SK-N-SH treated with all-trans-retinoic acid at 6 μM for 48 hours (cell line): ENCODE results near the gene OR1L6.

Source experiments
- ATAC-seq: fragments of 200-7000 bp; cut with Tn5 transposase; 3 replicates; pipeline ENCODE4 v1.9.1; 2020; ENCODE audit warnings: mild to moderate bottlenecking, moderate library complexity
- ARNTL ChIP-seq: fragments of 450-650 bp; formaldehyde crosslinking; IDR thresholded peaks from 2 replicates; pipeline ENCODE4 v1.5.0; 2020; ENCODE audit warnings: low read depth, mild to moderate bottlenecking, moderate library complexity, borderline replicate concordance
- BACH2 ChIP-seq: fragments of 250-450 bp; sonication (Bioruptor Pico); IDR thresholded peaks from 2 replicates; pipeline ENCODE4 v1.9.0; 2021; ENCODE audit warnings: mild to moderate bottlenecking, borderline replicate concordance
- CSDC2 ChIP-seq: fragments of 250-450 bp; sonication (Bioruptor Pico); IDR thresholded peaks from 2 replicates; pipeline ENCODE4 v1.5.0; 2020; ENCODE audit warnings: mild to moderate bottlenecking, moderate library complexity
- ESRRG ChIP-seq: fragments of 250-450 bp; sonication (Bioruptor Pico); IDR thresholded peaks from 2 replicates; pipeline ENCODE4 v1.6.1; 2021; ENCODE audit warnings: mild to moderate bottlenecking
- GLIS3 ChIP-seq: fragments of 250-450 bp; sonication (Bioruptor Pico); IDR thresholded peaks from 2 replicates; pipeline ENCODE4 v1.5.0; 2020; ENCODE audit warnings: mild to moderate bottlenecking, moderate library complexity
- ISL1 ChIP-seq: fragments of 250-450 bp; sonication (Bioruptor Pico); IDR thresholded peaks from 2 replicates; pipeline ENCODE4 v2.1.2; 2022; ENCODE audit warnings: mild to moderate bottlenecking, moderate library complexity
- OSR1 ChIP-seq: fragments of 250-450 bp; sonication (Bioruptor Pico); IDR thresholded peaks from 2 replicates; pipeline ENCODE4 v1.8.0; 2022; ENCODE audit warnings: moderate library complexity, mild to moderate bottlenecking, inconsistent platforms
- PATZ1 ChIP-seq: fragments of 250-450 bp; sonication (Bioruptor Pico); IDR thresholded peaks from 2 replicates; pipeline ENCODE4 v1.8.0; 2020; ENCODE audit warnings: mild to moderate bottlenecking, moderate library complexity, borderline replicate concordance
- RARB ChIP-seq: fragments of 250-450 bp; sonication (Bioruptor Pico); IDR thresholded peaks from 2 replicates; pipeline ENCODE4 v1.8.0; 2021; ENCODE audit warnings: mild to moderate bottlenecking, moderate library complexity
- SNAI2 ChIP-seq: fragments of 250-450 bp; sonication (Bioruptor Pico); IDR thresholded peaks from 2 replicates; pipeline ENCODE4 v1.5.0; 2020; ENCODE audit warnings: mild to moderate bottlenecking, moderate library complexity
- TCF4 ChIP-seq: fragments of 250-450 bp; sonication (Bioruptor Pico); IDR thresholded peaks from 2 replicates; pipeline ENCODE4 v1.8.0; 2021; ENCODE audit warnings: mild to moderate bottlenecking, moderate library complexity, borderline replicate concordance
- TSHZ2 ChIP-seq: fragments of 250-450 bp; sonication (Bioruptor Pico); IDR thresholded peaks from 2 replicates; pipeline ENCODE4 v1.5.0; 2020; ENCODE audit warnings: mild to moderate bottlenecking, moderate library complexity
- ZC3H10 ChIP-seq: fragments of 250-450 bp; sonication (Bioruptor Pico); IDR thresholded peaks from 2 replicates; pipeline ENCODE4 v1.5.1; 2021; ENCODE audit warnings: mild to moderate bottlenecking, moderate library complexity
- ZFP3 ChIP-seq: fragments of 250-450 bp; sonication (Bioruptor Pico); IDR thresholded peaks from 2 replicates; pipeline ENCODE4 v1.5.0; 2020; ENCODE audit warnings: mild to moderate bottlenecking, moderate library complexity
- ZFP30 ChIP-seq: fragments of 450-650 bp; formaldehyde crosslinking; IDR thresholded peaks from 2 replicates; pipeline ENCODE4 v1.5.0; 2022; ENCODE audit warnings: mild to moderate bottlenecking, moderate library complexity
- ZNF565 ChIP-seq: fragments of 450-650 bp; formaldehyde crosslinking; conservative IDR thresholded peaks from 2 replicates; pipeline ENCODE4 v1.5.0; 2020; ENCODE audit warnings: low read depth, mild to moderate bottlenecking, moderate library complexity
- ZNF70 ChIP-seq: fragments of 450-650 bp; formaldehyde crosslinking; IDR thresholded peaks from 2 replicates; pipeline ENCODE4 v1.5.0; 2020; ENCODE audit warnings: mild to moderate bottlenecking, moderate library complexity
- ZNF8 ChIP-seq: fragments of 450-650 bp; formaldehyde crosslinking; IDR thresholded peaks from 2 replicates; pipeline ENCODE4 v1.5.0; 2020; ENCODE audit warnings: mild to moderate bottlenecking, moderate library complexity
- TF ChIP-seq, protein P1 (sequence below): fragments of 250-450 bp; sonication (Bioruptor Pico); IDR thresholded peaks from 2 replicates; pipeline ENCODE4 v1.5.1; 2021; ENCODE audit warnings: mild to moderate bottlenecking, moderate library complexity
- TF ChIP-seq, protein P2 (sequence below): fragments of 250-450 bp; sonication (Bioruptor Pico); IDR thresholded peaks from 2 replicates; pipeline ENCODE4 v1.8.0; 2021; ENCODE audit warnings: low read depth, mild to moderate bottlenecking, moderate library complexity, borderline replicate concordance
- TF ChIP-seq, protein P3 (sequence below): fragments of 250-450 bp; sonication (Bioruptor Pico); IDR thresholded peaks from 2 replicates; pipeline ENCODE4 v1.5.1; 2020; ENCODE audit warnings: low read depth, mild to moderate bottlenecking, moderate library complexity

The OR1L6 gene

DNA sequence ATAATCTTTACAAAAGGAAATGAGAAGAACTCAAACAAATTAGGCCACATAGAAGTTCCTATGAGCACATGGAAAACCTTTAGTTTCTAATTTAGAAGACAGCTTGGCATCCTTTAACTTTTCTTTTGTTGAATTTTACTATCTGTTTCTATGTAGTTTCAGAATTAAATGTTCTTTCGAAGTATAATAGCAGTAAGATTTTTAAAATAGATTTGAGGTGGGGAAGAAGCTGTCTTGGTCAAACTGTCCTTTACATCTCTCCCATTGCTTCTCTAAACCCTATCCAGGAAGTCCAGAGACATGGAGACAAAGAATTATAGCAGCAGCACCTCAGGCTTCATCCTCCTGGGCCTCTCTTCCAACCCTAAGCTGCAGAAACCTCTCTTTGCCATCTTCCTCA is 18.4 kb upstream of the OR1L6 start, which contains the start of gene OR1L4:
Gene OR1L4, plus strand, starts transcription at position 301 of the 400 bp plus-strand sequence. Its CDS starts 0 bp downstream, at position 301.
- TF ChIP-seq ZFP3 (CRISPR knock-in tag) (no peak), SNAI2 (no peak), GLIS3 (CRISPR knock-in tag) (no peak), TCF4 (CRISPR knock-in tag) (no peak)
- TF ChIP-seq, protein P1, sequence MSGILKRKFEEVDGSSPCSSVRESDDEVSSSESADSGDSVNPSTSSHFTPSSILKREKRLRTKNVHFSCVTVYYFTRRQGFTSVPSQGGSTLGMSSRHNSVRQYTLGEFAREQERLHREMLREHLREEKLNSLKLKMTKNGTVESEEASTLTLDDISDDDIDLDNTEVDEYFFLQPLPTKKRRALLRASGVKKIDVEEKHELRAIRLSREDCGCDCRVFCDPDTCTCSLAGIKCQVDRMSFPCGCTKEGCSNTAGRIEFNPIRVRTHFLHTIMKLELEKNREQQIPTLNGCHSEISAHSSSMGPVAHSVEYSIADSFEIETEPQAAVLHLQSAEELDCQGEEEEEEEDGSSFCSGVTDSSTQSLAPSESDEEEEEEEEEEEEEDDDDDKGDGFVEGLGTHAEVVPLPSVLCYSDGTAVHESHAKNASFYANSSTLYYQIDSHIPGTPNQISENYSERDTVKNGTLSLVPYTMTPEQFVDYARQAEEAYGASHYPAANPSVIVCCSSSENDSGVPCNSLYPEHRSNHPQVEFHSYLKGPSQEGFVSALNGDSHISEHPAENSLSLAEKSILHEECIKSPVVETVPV (CRISPR knock-in tag), result no peak
- TF ChIP-seq, all 23 proteins: peak for 0
- ATAC-seq, result no peak

DNA sequence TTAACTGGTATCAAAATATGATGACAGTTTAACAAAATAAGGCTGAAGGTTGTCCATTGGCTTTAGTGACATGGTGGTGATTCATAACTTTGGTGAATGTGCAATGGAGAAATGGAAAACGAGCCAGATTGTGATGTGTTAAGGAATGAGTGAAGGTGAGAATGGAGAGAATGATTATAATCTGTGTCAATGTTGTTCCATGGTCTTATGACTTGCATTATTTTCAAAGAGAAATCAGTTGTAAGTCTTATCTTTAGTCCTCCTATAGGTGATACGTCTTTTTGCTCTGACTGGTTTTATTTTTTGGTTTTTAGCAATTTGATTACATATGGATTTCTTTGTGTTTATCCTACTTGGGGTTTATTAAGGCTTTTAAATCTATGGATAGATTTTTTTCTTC is 12.7 kb downstream of the OR1L6 start:
- no peak for ATAC-seq
- TF ChIP-seq TCF4 (CRISPR knock-in tag) (no peak), CSDC2 (no peak), ISL1 (CRISPR knock-in tag) (no peak), ARNTL (no peak), ESRRG (no peak), PATZ1 (CRISPR knock-in tag) (no peak), ZNF70 (no peak), ZFP30 (CRISPR knock-in tag) (no peak), RARB (CRISPR knock-in tag) (no peak), SNAI2 (no peak)
- TF ChIP-seq, protein P2, sequence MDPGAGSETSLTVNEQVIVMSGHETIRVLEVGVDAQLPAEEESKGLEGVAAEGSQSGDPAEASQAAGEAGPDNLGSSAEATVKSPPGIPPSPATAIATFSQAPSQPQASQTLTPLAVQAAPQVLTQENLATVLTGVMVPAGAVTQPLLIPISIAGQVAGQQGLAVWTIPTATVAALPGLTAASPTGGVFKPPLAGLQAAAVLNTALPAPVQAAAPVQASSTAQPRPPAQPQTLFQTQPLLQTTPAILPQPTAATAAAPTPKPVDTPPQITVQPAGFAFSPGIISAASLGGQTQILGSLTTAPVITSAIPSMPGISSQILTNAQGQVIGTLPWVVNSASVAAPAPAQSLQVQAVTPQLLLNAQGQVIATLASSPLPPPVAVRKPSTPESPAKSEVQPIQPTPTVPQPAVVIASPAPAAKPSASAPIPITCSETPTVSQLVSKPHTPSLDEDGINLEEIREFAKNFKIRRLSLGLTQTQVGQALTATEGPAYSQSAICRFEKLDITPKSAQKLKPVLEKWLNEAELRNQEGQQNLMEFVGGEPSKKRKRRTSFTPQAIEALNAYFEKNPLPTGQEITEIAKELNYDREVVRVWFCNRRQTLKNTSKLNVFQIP (CRISPR knock-in tag), result no peak
- TF ChIP-seq, protein P3, sequence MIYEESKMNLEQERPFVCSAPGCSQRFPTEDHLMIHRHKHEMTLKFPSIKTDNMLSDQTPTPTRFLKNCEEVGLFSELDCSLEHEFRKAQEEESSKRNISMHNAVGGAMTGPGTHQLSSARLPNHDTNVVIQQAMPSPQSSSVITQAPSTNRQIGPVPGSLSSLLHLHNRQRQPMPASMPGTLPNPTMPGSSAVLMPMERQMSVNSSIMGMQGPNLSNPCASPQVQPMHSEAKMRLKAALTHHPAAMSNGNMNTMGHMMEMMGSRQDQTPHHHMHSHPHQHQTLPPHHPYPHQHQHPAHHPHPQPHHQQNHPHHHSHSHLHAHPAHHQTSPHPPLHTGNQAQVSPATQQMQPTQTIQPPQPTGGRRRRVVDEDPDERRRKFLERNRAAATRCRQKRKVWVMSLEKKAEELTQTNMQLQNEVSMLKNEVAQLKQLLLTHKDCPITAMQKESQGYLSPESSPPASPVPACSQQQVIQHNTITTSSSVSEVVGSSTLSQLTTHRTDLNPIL, result no peak

DNA sequence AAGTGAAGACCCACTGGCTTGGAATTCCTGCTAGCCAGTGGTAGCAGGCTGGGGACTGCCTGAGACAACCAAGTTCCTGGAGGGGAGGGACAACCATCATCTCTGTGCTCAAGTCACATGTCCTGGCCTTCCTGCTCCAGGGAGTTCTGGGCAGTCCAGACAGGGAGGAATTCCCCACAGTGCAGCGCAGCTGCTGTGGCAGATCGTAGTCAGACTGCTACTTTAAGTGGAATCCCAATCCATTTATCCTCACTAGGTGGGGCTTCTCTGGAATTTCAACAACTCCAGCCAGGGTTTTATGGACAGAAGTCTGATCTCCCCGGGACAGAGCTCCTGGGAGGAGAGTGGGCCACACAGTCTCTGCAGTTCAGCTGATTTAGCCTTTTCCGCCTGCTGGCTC is 25.7 kb downstream of the OR1L6 start:
- ATAC-seq, result no peak
- TF ChIP-seq CSDC2 (no peak), ISL1 (CRISPR knock-in tag) (no peak), TCF4 (CRISPR knock-in tag) (no peak), ZNF565 (CRISPR knock-in tag) (no peak), BACH2 (CRISPR knock-in tag) (no peak), SNAI2 (no peak), ZC3H10 (CRISPR knock-in tag) (no peak), RARB (CRISPR knock-in tag) (no peak)
- TF ChIP-seq, protein P1 (CRISPR knock-in tag), result no peak
- TF ChIP-seq, protein P2 (CRISPR knock-in tag), result no peak

GRCh38 chr9:122777052-122777451 is 34.9 kb downstream of the OR1L6 start:
- TF ChIP-seq RARB (CRISPR knock-in tag) (no peak), TSHZ2 (no peak), OSR1 (CRISPR knock-in tag) (no peak), ZNF8 (CRISPR knock-in tag) (no peak), GLIS3 (CRISPR knock-in tag) (no peak), ZNF70 (no peak), TCF4 (CRISPR knock-in tag) (no peak), ZNF565 (CRISPR knock-in tag) (no peak), ZFP30 (CRISPR knock-in tag) (no peak)
- TF ChIP-seq, protein P2 (CRISPR knock-in tag), result no peak
- TF ChIP-seq, all 23 proteins: peak for 0
- no peak for ATAC-seq
